ENCODE data around the gene CRTC3. TPM values are rescaled to one million over a fixed set of nuclear protein-coding genes. Genes with fewer than 3 reads are reported as not detected.

CRTC3 gene
- polyA plus RNA-seq, 4 donors: 3.8 to 25.4 (median 8.5) TPM

GRCh38 chr15:90594301-90594738 lies 64.6 kb downstream of the CRTC3 start:
- FAIRE-seq: no peak
- H3K27me3 ChIP-seq (ENCODE audit: control insufficient read depth in 3 of 3, insufficient read depth in 3 of 3, low read length in 3 of 3): no peaks in the 10 kb centered on the region
- H3K27ac ChIP-seq (ENCODE audit: low read depth in 1 of 3, low read length in 2 of 3): peak overlapping the region in 1 of 3 donors; percentile 94
- H3K9me3 ChIP-seq (ENCODE audit: control insufficient read depth in 2 of 2, insufficient read depth in 1 of 2, low read depth in 1 of 2, low read length in 1 of 2): no peaks in the 10 kb centered on the region
- no peak overlapping the region for H3K4me3 ChIP-seq (ENCODE audit: low read depth in 1 of 3, low read length in 3 of 3)
- peak in 1 of 2 donors; percentile 23 for DNase-seq
- 50 to 77% (median 60%) methylated on average over 10 of the region's 10 CpGs for WGBS, 3 donors
- H3K4me1 ChIP-seq (ENCODE audit: control insufficient read depth in 3 of 3, insufficient read depth in 2 of 3, low read depth in 1 of 3, low read length in 2 of 3): peaks cover 0 to 7% (median 0%) of the 10 kb centered on the region in 3 donors
- peaks cover 0 to 33% (median 0%) of the 10 kb centered on the region in 3 donors for H3K36me3 ChIP-seq (ENCODE audit: control insufficient read depth in 3 of 3, insufficient read depth in 2 of 3, low read depth in 1 of 3, low read length in 3 of 3)

GRCh38 chr15:90595763-90596155 lies 66.0 kb downstream of the CRTC3 start:
- Histone ChIP-seq H3K36me3 (ENCODE audit: control insufficient read depth in 3 of 3, insufficient read depth in 2 of 3, low read depth in 1 of 3, low read length in 3 of 3) (peaks cover 0 to 37% (median 0%) of the 10 kb centered on the region in 3 donors), H3K4me3 (ENCODE audit: low read depth in 1 of 3, low read length in 3 of 3) (no peak overlapping the region), H3K9me3 (ENCODE audit: control insufficient read depth in 2 of 2, insufficient read depth in 1 of 2, low read depth in 1 of 2, low read length in 1 of 2) (no peaks in the 10 kb centered on the region), H3K4me1 (ENCODE audit: control insufficient read depth in 3 of 3, insufficient read depth in 2 of 3, low read depth in 1 of 3, low read length in 2 of 3) (peaks cover 0 to 7% (median 0%) of the 10 kb centered on the region in 3 donors), H3K27ac (ENCODE audit: low read depth in 1 of 3, low read length in 2 of 3) (peak overlapping the region in 1 of 3 donors; percentile 9), H3K27me3 (ENCODE audit: control insufficient read depth in 3 of 3, insufficient read depth in 3 of 3, low read length in 3 of 3) (no peaks in the 10 kb centered on the region)
- DNase-seq (no peak), FAIRE-seq (no peak)
- 73 to 89% (median 83%) methylated on average over 7 of the region's 7 CpGs for WGBS, 3 donors

GRCh38 chr15:90596943-90597342 lies 67.2 kb downstream of the CRTC3 start:
- Histone ChIP-seq H3K36me3 (ENCODE audit: control insufficient read depth in 3 of 3, insufficient read depth in 2 of 3, low read depth in 1 of 3, low read length in 3 of 3) (peaks cover 0 to 36% (median 0%) of the 10 kb centered on the region in 3 donors), H3K4me3 (ENCODE audit: low read depth in 1 of 3, low read length in 3 of 3) (no peak overlapping the region), H3K4me1 (ENCODE audit: control insufficient read depth in 3 of 3, insufficient read depth in 2 of 3, low read depth in 1 of 3, low read length in 2 of 3) (peaks cover 0 to 7% (median 0%) of the 10 kb centered on the region in 3 donors), H3K27me3 (ENCODE audit: control insufficient read depth in 3 of 3, insufficient read depth in 3 of 3, low read length in 3 of 3) (no peaks in the 10 kb centered on the region), H3K9me3 (ENCODE audit: control insufficient read depth in 2 of 2, insufficient read depth in 1 of 2, low read depth in 1 of 2, low read length in 1 of 2) (no peaks in the 10 kb centered on the region), H3K27ac (ENCODE audit: low read depth in 1 of 3, low read length in 2 of 3) (peak overlapping the region in 1 of 3 donors; percentile 87)
- FAIRE-seq: no peak
- 83 to 95% (median 91%) methylated on average over 6 of the region's 6 CpGs for WGBS, 3 donors
- no peak for DNase-seq

- H3K9me3 ChIP-seq (ENCODE audit: control insufficient read depth in 2 of 2, insufficient read depth in 1 of 2, low read depth in 1 of 2, low read length in 1 of 2): no peaks in the 10 kb centered on the region
- H3K4me1 ChIP-seq (ENCODE audit: control insufficient read depth in 3 of 3, insufficient read depth in 2 of 3, low read depth in 1 of 3, low read length in 2 of 3): peaks cover 0 to 7% (median 0%) of the 10 kb centered on the region in 3 donors
- FAIRE-seq (no peak), DNase-seq (peak in 1 of 2 donors; percentile 12)
- WGBS, 3 donors: 50 to 65% (median 54%) methylated on average over 2 of the region's 2 CpGs
- H3K4me3 ChIP-seq (ENCODE audit: low read depth in 1 of 3, low read length in 3 of 3): no peak overlapping the region
- H3K36me3 ChIP-seq (ENCODE audit: control insufficient read depth in 3 of 3, insufficient read depth in 2 of 3, low read depth in 1 of 3, low read length in 3 of 3): peaks cover 0 to 40% (median 0%) of the 10 kb centered on the region in 3 donors
- no peaks in the 10 kb centered on the region for H3K27me3 ChIP-seq (ENCODE audit: control insufficient read depth in 3 of 3, insufficient read depth in 3 of 3, low read length in 3 of 3)
- peak overlapping the region in 1 of 3 donors; percentile 87 for H3K27ac ChIP-seq (ENCODE audit: low read depth in 1 of 3, low read length in 2 of 3)
Measured at GRCh38 chr15:90597577-90597976, 67.9 kb downstream of the CRTC3 start.

- WGBS, 3 donors: 54 to 69% (median 60%) methylated on average over 7 of the region's 7 CpGs
- Histone ChIP-seq H3K27ac (ENCODE audit: low read depth in 1 of 3, low read length in 2 of 3) (peak overlapping the region in 1 of 3 donors; percentile 87), H3K36me3 (ENCODE audit: control insufficient read depth in 3 of 3, insufficient read depth in 2 of 3, low read depth in 1 of 3, low read length in 3 of 3) (peaks cover 0 to 42% (median 0%) of the 10 kb centered on the region in 3 donors), H3K9me3 (ENCODE audit: control insufficient read depth in 2 of 2, insufficient read depth in 1 of 2, low read depth in 1 of 2, low read length in 1 of 2) (no peaks in the 10 kb centered on the region), H3K4me3 (ENCODE audit: low read depth in 1 of 3, low read length in 3 of 3) (no peak overlapping the region), H3K4me1 (ENCODE audit: control insufficient read depth in 3 of 3, insufficient read depth in 2 of 3, low read depth in 1 of 3, low read length in 2 of 3) (peaks cover 0 to 7% (median 0%) of the 10 kb centered on the region in 3 donors), H3K27me3 (ENCODE audit: control insufficient read depth in 3 of 3, insufficient read depth in 3 of 3, low read length in 3 of 3) (no peaks in the 10 kb centered on the region)
- DNase-seq (peak; percentile 19 to 23), FAIRE-seq (no peak)
Measured at GRCh38 chr15:90598031-90598577, 68.4 kb downstream of the CRTC3 start.

- peaks cover 0 to 7% (median 0%) of the 10 kb centered on the region in 3 donors for H3K4me1 ChIP-seq (ENCODE audit: control insufficient read depth in 3 of 3, insufficient read depth in 2 of 3, low read depth in 1 of 3, low read length in 2 of 3)
- H3K36me3 ChIP-seq (ENCODE audit: control insufficient read depth in 3 of 3, insufficient read depth in 2 of 3, low read depth in 1 of 3, low read length in 3 of 3): peaks cover 0 to 39% (median 0%) of the 10 kb centered on the region in 3 donors
- H3K27ac ChIP-seq (ENCODE audit: low read depth in 1 of 3, low read length in 2 of 3): peak overlapping the region in 1 of 3 donors; percentile 87
- WGBS, 3 donors: 96 to 99% (median 99%) methylated on average over 10 of the region's 10 CpGs
- no peak overlapping the region for H3K4me3 ChIP-seq (ENCODE audit: low read depth in 1 of 3, low read length in 3 of 3)
- no peaks in the 10 kb centered on the region for H3K27me3 ChIP-seq (ENCODE audit: control insufficient read depth in 3 of 3, insufficient read depth in 3 of 3, low read length in 3 of 3)
- no peak for FAIRE-seq
- DNase-seq: no peak
- no peaks in the 10 kb centered on the region for H3K9me3 ChIP-seq (ENCODE audit: control insufficient read depth in 2 of 2, insufficient read depth in 1 of 2, low read depth in 1 of 2, low read length in 1 of 2)
Measured at GRCh38 chr15:90598679-90599078, 69.0 kb downstream of the CRTC3 start.

- 84 to 91% (median 87%) methylated on average over 4 of the region's 4 CpGs for WGBS, 3 donors
- DNase-seq: no peak
- peaks cover 0 to 7% (median 0%) of the 10 kb centered on the region in 3 donors for H3K4me1 ChIP-seq (ENCODE audit: control insufficient read depth in 3 of 3, insufficient read depth in 2 of 3, low read depth in 1 of 3, low read length in 2 of 3)
- no peaks in the 10 kb centered on the region for H3K9me3 ChIP-seq (ENCODE audit: control insufficient read depth in 2 of 2, insufficient read depth in 1 of 2, low read depth in 1 of 2, low read length in 1 of 2)
- no peak for FAIRE-seq
- H3K27ac ChIP-seq (ENCODE audit: low read depth in 1 of 3, low read length in 2 of 3): no peak overlapping the region
- H3K4me3 ChIP-seq (ENCODE audit: low read depth in 1 of 3, low read length in 3 of 3): no peak overlapping the region
- H3K27me3 ChIP-seq (ENCODE audit: control insufficient read depth in 3 of 3, insufficient read depth in 3 of 3, low read length in 3 of 3): no peaks in the 10 kb centered on the region
- H3K36me3 ChIP-seq (ENCODE audit: control insufficient read depth in 3 of 3, insufficient read depth in 2 of 3, low read depth in 1 of 3, low read length in 3 of 3): peaks cover 0 to 38% (median 0%) of the 10 kb centered on the region in 3 donors
Measured at GRCh38 chr15:90599116-90599515, 69.4 kb downstream of the CRTC3 start.

GRCh38 chr15:90599644-90600043 lies 69.9 kb downstream of the CRTC3 start:
- H3K27ac ChIP-seq (ENCODE audit: low read depth in 1 of 3, low read length in 2 of 3): no peak overlapping the region
- no peaks in the 10 kb centered on the region for H3K9me3 ChIP-seq (ENCODE audit: control insufficient read depth in 2 of 2, insufficient read depth in 1 of 2, low read depth in 1 of 2, low read length in 1 of 2)
- no peak overlapping the region for H3K4me3 ChIP-seq (ENCODE audit: low read depth in 1 of 3, low read length in 3 of 3)
- H3K4me1 ChIP-seq (ENCODE audit: control insufficient read depth in 3 of 3, insufficient read depth in 2 of 3, low read depth in 1 of 3, low read length in 2 of 3): peaks cover 0 to 7% (median 0%) of the 10 kb centered on the region in 3 donors
- DNase-seq (no peak), FAIRE-seq (no peak)
- peaks cover 0 to 33% (median 0%) of the 10 kb centered on the region in 3 donors for H3K36me3 ChIP-seq (ENCODE audit: control insufficient read depth in 3 of 3, insufficient read depth in 2 of 3, low read depth in 1 of 3, low read length in 3 of 3)
- H3K27me3 ChIP-seq (ENCODE audit: control insufficient read depth in 3 of 3, insufficient read depth in 3 of 3, low read length in 3 of 3): no peaks in the 10 kb centered on the region
- 75 to 93% (median 84%) methylated on average over 6 of the region's 6 CpGs for WGBS, 3 donors
